Lung microvascular endothelial cell (primary cell): ENCODE measurements around the gene SLC6A17. TPM values are rescaled to one million over a fixed set of nuclear protein-coding genes. Genes with fewer than 3 reads are reported as not detected.

Source experiments
- DNase-seq, 2 donors: peaks; one replicate each; pipeline versions ENCODE4 v3.0.0 to v3.0.0-alpha.2; 2010; ENCODE audit warnings: low read depth in 2 of 2
- total RNA-seq: library from RNA; depleted of rRNA; stranded (reverse); fragments of >200 nt; gene quantifications from 2 replicates; pipeline ENCODE4 v1.2.1, GENCODE V29; 2014

Gene SLC6A17
- total RNA-seq, 1 donor from 2014 or later = 0.40 TPM

- no peak for DNase-seq
These were observed 23.3 kb downstream of the SLC6A17 start for GRCh38 chr1:110173466-110174105.

DNA sequence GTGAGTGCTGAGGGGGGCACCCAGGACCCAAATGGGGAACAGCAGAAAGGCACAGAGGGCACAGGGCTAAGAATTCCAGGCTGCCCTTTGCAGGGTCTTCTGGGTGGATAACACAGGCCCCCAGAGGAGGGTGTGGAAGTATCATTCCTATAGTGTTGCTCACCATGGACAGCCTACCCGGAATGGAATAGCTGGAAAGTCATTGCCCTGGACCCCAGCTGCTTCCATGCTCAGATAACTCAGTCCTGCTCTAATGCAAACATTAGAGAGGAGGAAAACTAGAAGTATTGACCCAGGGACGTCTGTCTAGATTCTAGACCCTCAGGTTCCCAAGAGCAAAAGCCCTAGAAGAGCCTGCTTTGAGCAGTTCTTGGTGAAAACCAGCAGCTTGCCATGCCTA lies 24.7 kb downstream of the SLC6A17 start:
- no peak for DNase-seq

DNA sequence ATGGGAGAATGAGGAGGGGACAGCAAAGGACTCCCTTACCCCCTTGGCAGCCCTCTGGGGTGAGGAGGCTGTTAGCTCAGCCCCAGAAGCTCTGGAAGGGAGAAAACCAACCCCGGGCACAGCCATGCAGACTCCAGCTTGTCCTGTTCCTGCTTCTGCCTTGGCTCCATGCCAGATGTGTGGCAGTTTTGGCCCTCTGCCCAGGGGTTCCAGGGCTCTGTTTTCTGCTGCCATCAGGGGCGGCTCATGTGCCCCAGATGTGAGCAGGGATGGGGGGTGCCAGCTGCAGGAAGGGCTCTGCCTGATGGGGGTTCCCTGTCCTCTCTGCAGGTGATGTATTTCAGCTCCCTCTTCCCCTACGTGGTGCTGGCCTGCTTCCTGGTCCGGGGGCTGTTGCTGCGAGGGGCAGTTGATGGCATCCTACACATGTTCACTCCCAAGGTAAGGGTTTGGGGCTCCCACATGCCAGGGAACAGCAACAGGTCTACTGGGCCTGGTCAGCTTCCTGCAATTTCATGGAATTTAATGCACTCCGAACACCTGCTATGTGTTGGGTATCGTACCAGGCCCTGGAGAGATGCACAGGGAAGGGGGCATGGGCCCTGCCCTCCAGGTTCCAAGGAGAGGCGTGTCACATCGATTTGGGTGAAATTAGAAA lies 26.1 kb downstream of the SLC6A17 start:
- peak in 1 of 2 donors; percentile 28 for DNase-seq

DNA sequence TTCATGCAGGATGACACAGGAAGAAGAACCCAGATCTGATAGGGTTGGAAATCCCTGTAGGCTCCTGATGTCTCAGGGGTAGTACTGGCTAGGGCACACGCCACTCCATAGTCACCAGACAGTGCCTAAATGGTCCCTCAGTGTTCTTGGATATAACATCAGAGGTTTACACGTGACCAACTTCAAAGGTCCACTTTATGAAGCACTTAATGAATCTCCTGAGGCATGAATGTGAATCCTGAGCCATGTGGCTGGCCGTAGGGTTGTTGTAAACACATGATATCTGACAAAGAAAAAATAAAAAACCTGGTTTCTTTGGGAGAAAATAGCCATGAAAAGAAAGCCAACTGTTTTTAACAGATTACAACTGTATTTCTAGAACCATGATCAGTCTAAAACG lies 27.5 kb downstream of the SLC6A17 start:
- no peak for DNase-seq

GRCh38 chr1:110183642-110184167 lies 33.4 kb downstream of the SLC6A17 start:
- DNase-seq = no peak

GRCh38 chr1:110184446-110184845 lies 34.2 kb downstream of the SLC6A17 start:
- DNase-seq = no peak

GRCh38 chr1:110185181-110185580 lies 34.9 kb downstream of the SLC6A17 start:
- no peak for DNase-seq

DNA sequence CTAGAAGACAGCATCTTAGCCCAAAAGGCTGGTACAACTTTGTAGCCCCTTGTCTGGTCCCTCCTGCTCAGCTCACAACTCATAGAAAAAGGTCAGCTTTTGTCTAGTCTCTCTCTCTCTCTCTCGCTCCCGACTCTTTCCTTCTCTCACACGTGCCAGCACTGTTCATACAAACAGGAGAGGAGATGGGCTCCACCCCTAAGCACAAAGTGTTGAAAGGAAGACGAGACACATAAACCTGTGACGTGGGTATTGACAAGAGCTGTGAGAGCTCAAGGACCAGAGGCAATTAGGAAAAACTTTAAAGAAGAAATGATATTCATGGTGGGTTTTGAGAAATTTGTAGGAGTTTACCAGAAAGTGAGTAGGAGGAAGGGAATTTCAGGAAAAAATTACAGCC lies 36.3 kb downstream of the SLC6A17 start:
- DNase-seq = peak in 1 of 2 donors; percentile 24

DNA sequence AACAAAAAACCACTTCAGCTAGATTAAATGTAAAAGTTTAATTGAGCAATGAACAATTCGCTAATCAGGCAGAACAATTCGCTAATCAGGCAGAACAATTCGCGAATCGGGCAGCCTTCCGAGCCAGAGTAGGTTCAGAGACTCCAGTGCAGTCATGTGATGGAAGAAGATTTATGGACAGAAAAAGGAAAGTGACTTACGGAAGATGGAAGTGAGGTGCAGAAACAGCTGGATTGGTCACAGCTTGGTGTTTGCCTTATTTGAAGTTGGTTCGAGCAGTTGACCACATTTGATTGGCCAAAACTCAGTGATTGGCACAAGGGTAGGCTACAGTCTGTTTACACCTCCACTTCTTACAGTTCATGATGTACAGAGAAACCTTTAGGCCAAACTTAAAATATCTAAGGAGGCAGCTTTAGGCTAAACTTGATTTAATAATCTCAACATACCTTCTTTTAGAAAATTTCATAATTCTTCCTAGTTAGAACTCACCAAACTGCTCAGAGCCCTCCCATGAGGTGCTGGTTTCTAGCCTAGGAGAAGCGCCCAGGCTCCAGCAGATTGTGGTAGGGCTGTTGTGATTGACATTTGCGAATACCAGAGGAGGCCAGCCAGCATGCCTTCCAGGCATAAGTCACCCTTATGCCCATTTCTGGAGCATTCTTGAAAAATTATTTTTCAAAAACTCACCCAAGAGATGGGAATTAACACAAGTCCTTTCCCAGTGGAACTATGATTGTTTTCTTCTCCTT lies 37.0 kb downstream of the SLC6A17 start:
- no peak for DNase-seq

- DNase-seq = peak; percentile 49 to 61
These were observed 37.8 kb downstream of the SLC6A17 start for GRCh38 chr1:110188035-110188618.

GRCh38 chr1:110189181-110189580 lies 38.9 kb downstream of the SLC6A17 start:
- DNase-seq = no peak

- no peak for DNase-seq
These were observed 40.1 kb downstream of the SLC6A17 start for GRCh38 chr1:110190282-110190929.

GRCh38 chr1:110192541-110192940 lies 42.2 kb downstream of the SLC6A17 start:
- DNase-seq = no peak

GRCh38 chr1:110195196-110195595 lies 44.9 kb downstream of the SLC6A17 start:
- DNase-seq = no peak

DNA sequence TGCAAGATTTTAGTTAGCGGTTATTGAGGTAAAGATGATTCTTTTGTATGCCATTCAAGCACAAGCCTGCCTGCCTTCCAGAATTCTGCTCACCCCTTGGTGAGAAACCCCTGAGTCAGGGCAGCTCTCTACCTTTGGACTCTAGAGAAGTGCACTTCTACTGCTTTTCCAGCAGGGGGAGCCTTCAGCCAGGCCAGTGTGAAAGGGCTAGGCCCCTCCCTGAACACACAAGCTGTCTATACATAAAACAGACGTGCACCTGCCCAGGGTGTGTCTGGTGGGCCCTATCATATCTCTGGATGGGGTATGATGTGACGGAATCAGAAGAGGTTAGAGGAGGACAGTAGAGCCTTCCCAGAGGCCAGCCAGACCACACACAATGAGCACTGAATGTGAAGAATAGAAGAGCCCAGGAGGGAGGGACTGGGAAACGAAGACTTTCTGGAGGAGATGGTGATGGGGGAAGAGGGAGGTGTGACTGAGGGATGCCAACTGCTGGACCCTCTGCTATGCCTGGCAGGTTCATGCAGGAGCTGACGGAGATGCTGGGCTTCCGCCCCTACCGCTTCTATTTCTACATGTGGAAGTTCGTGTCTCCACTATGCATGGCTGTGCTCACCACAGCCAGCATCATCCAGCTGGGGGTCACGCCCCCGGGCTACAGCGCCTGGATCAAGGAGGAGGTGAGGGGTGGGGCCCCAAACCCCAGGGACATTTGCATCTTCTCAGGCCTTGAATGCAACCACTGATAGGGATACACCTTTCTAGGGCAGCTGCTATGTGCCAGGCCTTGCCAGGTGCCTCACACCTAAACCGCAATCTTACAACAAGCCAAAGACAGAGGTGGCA lies 46.8 kb downstream of the SLC6A17 start:
- DNase-seq = peak; percentile 52 to 62

DNA sequence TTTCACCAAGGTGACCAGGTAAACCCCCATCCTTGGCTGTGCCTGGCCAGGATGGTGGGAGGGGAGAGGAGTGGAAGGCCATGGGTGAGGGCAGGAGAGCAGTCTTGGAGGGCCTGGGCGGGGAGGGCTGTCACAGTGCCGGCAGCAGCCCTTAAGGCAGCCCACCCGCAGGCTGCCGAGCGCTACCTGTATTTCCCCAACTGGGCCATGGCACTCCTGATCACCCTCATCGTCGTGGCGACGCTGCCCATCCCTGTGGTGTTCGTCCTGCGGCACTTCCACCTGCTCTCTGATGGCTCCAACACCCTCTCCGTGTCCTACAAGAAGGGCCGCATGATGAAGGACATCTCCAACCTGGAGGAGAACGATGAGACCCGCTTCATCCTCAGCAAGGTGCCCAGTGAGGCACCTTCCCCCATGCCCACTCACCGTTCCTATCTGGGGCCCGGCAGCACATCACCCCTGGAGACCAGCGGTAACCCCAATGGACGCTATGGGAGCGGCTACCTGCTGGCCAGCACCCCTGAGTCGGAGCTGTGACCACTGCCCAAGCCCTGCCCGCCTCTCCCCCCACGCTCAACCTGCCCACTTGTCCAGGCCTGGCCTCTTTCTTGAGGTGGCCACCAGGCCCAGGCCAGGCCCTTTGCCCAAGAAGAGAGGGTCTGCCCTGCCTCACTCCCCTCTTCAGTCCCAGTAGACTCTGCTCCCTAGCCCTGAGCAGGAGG lies 47.8 kb downstream of the SLC6A17 start:
- no peak for DNase-seq

GRCh38 chr1:110198746-110199145 lies 48.5 kb downstream of the SLC6A17 start:
- DNase-seq = no peak

DNA sequence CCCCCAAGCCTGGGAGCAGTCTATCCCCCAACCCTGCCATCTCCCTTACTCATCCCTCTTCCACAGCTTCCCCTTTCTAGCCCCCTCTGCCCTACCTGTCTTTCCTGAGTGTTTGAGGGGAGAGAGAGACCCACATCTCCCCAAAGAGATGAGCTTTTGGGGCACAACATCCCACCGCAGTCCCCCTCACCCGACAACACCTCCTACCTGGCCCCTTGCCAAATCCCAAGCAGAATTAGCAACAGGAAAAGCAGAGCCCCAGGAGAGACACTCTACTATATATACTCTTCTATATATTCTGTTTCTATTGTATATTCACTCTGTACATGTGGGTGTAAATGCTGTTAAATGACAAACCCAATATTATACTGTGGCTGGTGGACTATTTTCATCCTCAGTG lies 49.9 kb downstream of the SLC6A17 start:
- no peak for DNase-seq

- no peak for DNase-seq
These were observed 50.4 kb downstream of the SLC6A17 start for GRCh38 chr1:110200666-110201065.
